Activated CD4-positive, CD25-positive, alpha-beta regulatory T cell treated with anti-CD3 and anti-CD28 coated beads, Interleukin-2, amount 50 U/mL, for 16 hours (primary cell): ENCODE measurements around the gene SH3RF3.

Experiments
- DNase-seq: peaks from one replicate; pipeline ENCODE4 v3.0.0-alpha.2; 2020; ENCODE audit warnings: low read depth, low spot score

Gene SH3RF3

GRCh38 chr2:109415581-109416013, 286.6 kb downstream of the SH3RF3 start:
- no peak for DNase-seq

GRCh38 chr2:109417701-109418335, 288.8 kb downstream of the SH3RF3 start:
- no peak for DNase-seq

- no peak for DNase-seq
These were observed 289.7 kb downstream of the SH3RF3 start for GRCh38 chr2:109418716-109419115.

- no peak for DNase-seq
These were observed 290.3 kb downstream of the SH3RF3 start for GRCh38 chr2:109419171-109419756.

- DNase-seq = no peak
These were observed 291.0 kb downstream of the SH3RF3 start for GRCh38 chr2:109419960-109420370.

- no peak for DNase-seq
These were observed 292.1 kb downstream of the SH3RF3 start for GRCh38 chr2:109421101-109421500.

- no peak for DNase-seq
These were observed 292.6 kb downstream of the SH3RF3 start for GRCh38 chr2:109421642-109422041.

GRCh38 chr2:109422071-109422757, 293.2 kb downstream of the SH3RF3 start:
- DNase-seq = no peak

GRCh38 chr2:109422758-109423500, 293.9 kb downstream of the SH3RF3 start:
- no peak for DNase-seq

- DNase-seq = no peak
These were observed 294.8 kb downstream of the SH3RF3 start for GRCh38 chr2:109423556-109424359.

GRCh38 chr2:109425411-109425810, 296.4 kb downstream of the SH3RF3 start:
- no peak for DNase-seq

- no peak for DNase-seq
These were observed 298.7 kb downstream of the SH3RF3 start for GRCh38 chr2:109427661-109428091.

- no peak for DNase-seq
These were observed 299.3 kb downstream of the SH3RF3 start for GRCh38 chr2:109428281-109428680.

- no peak for DNase-seq
These were observed 300.0 kb downstream of the SH3RF3 start for GRCh38 chr2:109428841-109429566.

- no peak for DNase-seq
These were observed 300.7 kb downstream of the SH3RF3 start for GRCh38 chr2:109429567-109430328.

GRCh38 chr2:109430329-109430636, 301.3 kb downstream of the SH3RF3 start:
- no peak for DNase-seq

GRCh38 chr2:109432421-109432820, 303.4 kb downstream of the SH3RF3 start:
- DNase-seq = no peak

- no peak for DNase-seq
These were observed 304.5 kb downstream of the SH3RF3 start for GRCh38 chr2:109433486-109433885.

- DNase-seq = no peak
These were observed 304.9 kb downstream of the SH3RF3 start for GRCh38 chr2:109433926-109434325.

- no peak for DNase-seq
These were observed 305.3 kb downstream of the SH3RF3 start for GRCh38 chr2:109434351-109434750.
